Kidney tubule cell (primary cell): ENCODE data around the gene PLG.
"Not testable (repeated sequence)": the region's sequence is repeated elsewhere in the genome, so short reads cannot be mapped to it uniquely, and the experiment has no call there.

ENCODE experiments used
- DNase-seq: peaks from one replicate; pipeline ENCODE4 v3.0.0-alpha.2; 2018; ENCODE audit warnings: low spot score

The PLG gene

GRCh38 chr6:160775792-160776580 lies 73.9 kb downstream of the PLG start:
- DNase-seq = no peak

DNA sequence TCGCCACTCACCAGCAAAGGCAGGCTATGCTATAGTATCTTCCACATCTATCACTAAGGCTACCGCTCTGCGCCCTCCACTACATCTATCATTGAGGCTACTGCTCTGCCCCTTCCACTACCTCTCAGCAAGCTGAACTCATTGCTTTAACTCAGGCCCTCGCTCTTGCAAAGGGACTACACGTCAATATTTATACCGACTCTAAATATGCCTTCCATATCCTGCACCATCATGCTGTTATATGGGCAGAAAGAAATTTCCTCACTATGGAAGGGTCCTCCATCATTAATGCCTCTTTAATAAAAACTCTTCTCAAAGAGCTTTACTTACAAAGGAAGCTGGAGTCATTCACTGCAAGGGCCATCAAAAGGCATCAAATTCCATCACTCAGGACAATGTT lies 77.1 kb downstream of the PLG start:
- DNase-seq = not testable (repeated sequence)

- DNase-seq = not testable (repeated sequence)
These were observed 78.6 kb downstream of the PLG start for GRCh38 chr6:160780656-160781055.

GRCh38 chr6:160781298-160781697 lies 79.3 kb downstream of the PLG start:
- no peak for DNase-seq

DNA sequence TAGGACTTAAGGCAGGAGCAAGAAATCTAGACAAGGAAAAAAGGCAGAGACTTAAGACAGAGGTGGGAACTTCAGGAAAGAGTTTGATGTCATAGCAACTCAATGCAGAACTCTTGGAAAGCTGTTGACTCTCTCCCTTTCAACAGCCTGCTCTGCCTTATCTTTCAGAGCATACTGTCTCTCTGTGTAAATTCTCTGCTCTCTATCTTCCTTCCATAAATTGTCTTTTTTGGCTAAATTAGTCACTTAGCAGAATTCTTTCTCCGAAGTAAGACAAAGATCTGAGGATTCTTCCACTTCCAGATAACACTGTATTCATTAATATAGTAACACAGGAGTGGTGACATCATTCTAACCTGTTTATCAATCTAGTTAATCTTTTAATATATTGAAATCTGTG lies 80.2 kb downstream of the PLG start:
- DNase-seq = no peak

DNA sequence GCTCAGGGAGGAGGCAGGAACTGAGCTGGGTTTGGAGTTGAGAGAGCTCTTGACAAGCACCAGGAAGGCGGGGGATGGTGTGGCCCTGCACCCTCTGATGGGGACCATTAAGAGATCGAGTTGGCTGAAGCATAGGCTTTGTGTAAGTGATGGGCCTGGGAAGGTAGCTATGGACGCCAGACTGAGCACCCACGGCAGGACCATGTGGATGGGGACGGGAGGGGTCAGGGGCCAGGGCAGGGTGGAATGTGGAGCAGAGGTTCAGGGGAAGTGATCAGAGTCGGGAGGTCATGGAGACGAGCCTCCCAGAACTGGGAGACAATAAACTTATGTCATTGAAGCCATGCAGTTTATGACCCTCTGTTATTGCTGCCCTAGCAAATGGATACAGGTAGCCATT lies 81.7 kb downstream of the PLG start:
- DNase-seq = no peak

DNA sequence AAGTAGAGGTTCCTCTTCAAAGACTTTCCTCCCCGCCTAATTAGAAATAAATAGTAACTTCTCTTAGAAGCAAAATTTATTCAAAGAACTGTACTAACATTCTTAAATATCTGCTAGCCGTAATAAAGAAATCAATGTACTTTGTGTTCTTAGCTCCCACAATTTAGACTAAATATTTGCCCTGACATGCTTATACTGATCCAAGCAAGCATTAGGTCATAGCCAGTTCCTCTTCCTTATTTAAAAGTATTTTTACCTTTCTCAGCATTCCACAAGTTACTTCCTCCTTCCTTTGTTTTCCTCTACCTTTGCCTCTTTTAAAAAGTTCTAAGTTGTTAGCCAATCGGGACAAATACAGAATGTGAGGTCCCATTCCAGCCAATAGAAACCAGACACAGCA lies 86.1 kb downstream of the PLG start:
- DNase-seq = peak; percentile 43

DNA sequence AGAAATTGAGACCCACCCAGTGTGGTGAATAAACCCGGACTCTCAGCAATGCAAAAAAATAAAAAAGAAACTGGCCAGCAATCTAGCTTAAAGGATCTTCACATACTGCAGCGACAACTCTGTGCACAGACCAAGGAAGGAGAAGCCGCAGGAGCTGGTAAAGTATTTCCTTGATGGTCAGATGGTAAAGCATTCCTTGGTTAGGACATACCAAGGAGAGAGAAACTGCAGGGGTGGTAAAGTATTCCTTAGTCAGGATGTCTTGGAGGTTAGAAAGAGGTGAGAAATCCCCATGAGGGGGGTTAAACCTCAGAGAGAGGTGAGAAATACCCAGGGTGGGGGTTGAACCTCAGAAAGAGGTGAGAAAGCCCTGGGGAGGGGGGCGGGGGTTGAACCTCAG lies 86.8 kb downstream of the PLG start:
- DNase-seq = peak; percentile 59

DNA sequence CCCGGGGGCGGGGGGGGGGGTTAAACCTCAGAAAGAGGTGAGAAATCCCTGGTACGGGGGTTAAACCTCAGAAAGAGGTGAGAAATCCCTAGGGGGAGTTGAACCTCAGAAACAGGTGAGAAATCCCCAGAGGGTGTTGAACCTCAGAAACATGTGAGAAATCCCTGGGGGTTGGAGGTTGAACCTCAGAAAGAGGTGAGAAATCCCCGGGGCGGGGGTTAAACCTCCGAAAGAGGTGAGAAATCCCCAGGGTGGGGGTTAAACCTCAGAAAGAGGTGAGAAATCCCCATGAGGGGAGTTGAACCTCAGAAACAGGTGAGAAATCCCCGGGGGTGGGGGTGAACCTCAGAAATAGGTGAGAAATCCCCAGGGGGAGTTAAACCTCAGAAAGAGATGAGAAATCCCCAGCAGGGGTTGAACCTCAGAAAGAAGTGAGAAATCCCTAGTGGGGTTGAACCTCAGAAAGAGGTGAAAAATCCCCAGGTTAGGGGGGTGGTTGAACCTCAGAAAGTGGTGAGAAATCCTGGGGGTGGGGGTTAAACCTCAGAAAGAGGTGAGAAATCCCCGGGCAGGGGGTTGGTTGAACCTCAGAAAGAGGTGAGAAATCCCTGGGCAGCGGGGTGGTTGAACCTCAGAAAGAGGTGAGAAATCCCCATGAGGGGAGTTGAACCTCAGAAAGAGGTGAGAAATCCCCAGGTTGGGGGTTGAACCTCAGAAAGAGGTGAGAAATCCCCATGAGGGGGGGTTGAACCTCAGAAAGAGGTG lies 87.4 kb downstream of the PLG start:
- no peak for DNase-seq

GRCh38 chr6:160790028-160790792 lies 88.2 kb downstream of the PLG start:
- peak; percentile 4 for DNase-seq

DNA sequence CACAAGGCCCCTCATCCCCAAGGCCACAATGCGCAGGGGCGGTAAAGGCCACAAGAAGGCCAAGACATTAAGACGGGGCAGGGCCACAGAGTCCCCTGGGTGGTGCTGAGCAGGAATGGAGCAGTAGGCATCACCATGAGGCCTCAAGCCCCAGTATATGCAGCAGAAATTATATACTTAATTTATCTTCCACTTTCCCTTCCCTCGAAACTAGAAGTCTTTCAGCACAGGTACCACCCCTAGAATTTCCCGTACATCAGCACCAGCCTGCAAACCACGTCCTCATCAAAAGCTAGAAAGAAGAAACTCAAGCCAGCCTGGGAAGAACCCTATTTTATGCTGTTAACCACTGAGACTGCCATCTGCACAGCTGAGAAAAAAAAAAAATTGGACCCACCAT lies 89.4 kb downstream of the PLG start:
- no peak for DNase-seq

DNA sequence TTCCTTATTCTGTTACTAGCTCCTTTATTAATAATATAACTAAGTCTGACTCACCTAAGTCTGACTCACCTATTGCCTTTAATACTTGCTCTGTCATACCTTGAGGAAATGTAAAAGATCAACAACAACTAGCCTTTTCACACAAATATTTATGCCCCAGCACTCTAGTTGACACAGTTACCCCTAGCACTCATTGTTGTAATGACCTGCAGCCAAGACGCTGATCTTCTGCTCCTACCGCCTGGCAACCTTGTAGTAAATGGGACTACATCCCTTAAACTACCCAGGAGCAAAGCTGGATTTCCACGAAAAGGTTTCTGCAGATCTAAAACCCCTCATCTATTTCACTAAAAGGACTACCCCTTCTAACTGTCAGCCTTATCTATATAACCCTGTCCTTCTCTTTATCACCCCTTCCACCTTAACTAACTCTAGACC lies 90.0 kb downstream of the PLG start:
- DNase-seq = peak; percentile 63

DNA sequence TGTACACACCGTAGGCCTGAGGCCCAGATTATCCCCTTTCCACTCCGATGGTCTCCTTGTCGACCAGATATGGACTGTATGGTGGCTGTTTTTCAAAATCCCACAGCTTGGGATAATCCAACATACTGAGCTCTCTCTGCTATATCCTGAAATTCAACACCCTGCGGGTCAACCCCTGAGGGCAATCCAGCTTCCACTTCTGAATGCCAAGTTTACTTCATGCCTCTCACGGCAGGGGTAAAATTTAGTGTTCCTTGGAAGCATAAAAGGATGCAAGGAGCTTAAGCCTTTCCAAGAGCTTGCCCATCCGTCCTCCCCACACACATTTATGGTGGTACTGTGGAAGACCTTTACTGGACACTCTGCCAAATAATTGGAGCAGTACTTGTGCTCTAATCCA lies 90.7 kb downstream of the PLG start:
- DNase-seq = no peak

DNA sequence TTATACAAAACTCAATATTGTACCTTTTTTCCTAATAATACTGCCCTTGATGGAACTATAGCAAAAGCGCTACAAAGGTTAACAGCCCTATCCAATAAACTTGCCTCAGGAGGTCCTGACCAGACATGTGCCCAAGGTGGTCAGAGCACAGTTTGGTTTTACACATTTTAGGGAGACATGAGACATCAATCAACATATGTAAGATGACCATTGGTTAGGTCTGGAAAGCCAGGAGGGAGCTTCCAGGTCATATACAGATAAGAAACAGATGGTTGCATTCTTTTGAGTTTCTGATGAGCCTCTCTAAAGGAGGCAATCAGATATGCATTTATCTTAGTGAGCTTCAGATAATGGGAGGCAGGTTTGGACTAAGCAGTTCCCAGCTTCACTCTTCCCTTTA lies 91.6 kb downstream of the PLG start:
- DNase-seq = no peak

- DNase-seq = peak; percentile 50
These were observed 93.7 kb downstream of the PLG start for GRCh38 chr6:160795721-160796120.

GRCh38 chr6:160798625-160799024 lies 96.6 kb downstream of the PLG start:
- no peak for DNase-seq

- no peak for DNase-seq
These were observed 97.9 kb downstream of the PLG start for GRCh38 chr6:160799801-160800506.

GRCh38 chr6:160801418-160801817 lies 99.4 kb downstream of the PLG start:
- peak; percentile 23 for DNase-seq

- DNase-seq = not testable (repeated sequence)
These were observed 100.0 kb downstream of the PLG start for GRCh38 chr6:160802049-160802448.
